PC-3 (cell line): ENCODE results near the gene KRT6C. TPM values are rescaled to one million over a fixed set of nuclear protein-coding genes. Genes with fewer than 3 reads are reported as not detected.
"Not testable (repeated sequence)": the region's sequence is repeated elsewhere in the genome, so short reads cannot be mapped to it uniquely, and the experiment has no call there.

Source experiments
- ATAC-seq: fragments of 200-7000 bp; cut with Tn5 transposase; 2 replicates; pipeline ENCODE4 v1.9.1; 2020; ENCODE audit warnings: mild to moderate bottlenecking, moderate library complexity
- BruUV-seq: library from RNA; stranded (reverse); fragments of 400-500 nt; replicated peaks from 2 replicates; lab custom pipeline; 2021; lab: Mats Ljungman, UMichigan
- CTCF ChIA-PET: fragments of 300-600 bp; sonication (Branson Sonifier 250); formaldehyde crosslinking; loops from one replicate; lab custom pipeline; 2022; ENCODE audit warnings: antibody characterized with exemption; lab: Charles Lee
- POLR2A ChIA-PET: fragments of 300-600 bp; sonication (Branson Sonifier 250); formaldehyde crosslinking; loops from one replicate; lab custom pipeline; 2022; ENCODE audit warnings: antibody characterized with exemption; ENCODE audit not compliant: unreplicated experiment; lab: Charles Lee
- DNase-seq: peaks from one replicate; pipeline ENCODE4 v3.0.0-alpha.2; 2015
- H2AFZ ChIP-seq: fragments of 300-600 bp; sonication (generic); 2 replicates; pipeline ENCODE4 v1.6.0; 2016; ENCODE audit warnings: antibody characterized with exemption, low read length
- H3F3A ChIP-seq: fragments of 300-600 bp; sonication (generic); one replicate; pipeline ENCODE4 v1.6.0; 2017; ENCODE audit warnings: antibody characterized with exemption, low read length, control low read depth, mild to moderate bottlenecking; ENCODE audit not compliant: unreplicated experiment
- H3K27ac ChIP-seq: fragments of 300-600 bp; sonication (generic); 2 replicates; pipeline ENCODE4 v1.5.1; 2016; ENCODE audit warnings: mild to moderate bottlenecking, low read length
- H3K27me3 ChIP-seq: fragments of 300-600 bp; sonication (generic); 2 replicates; pipeline ENCODE4 v1.6.1; 2016; ENCODE audit warnings: low read length, mixed read lengths
- H3K36me3 ChIP-seq: fragments of 300-600 bp; sonication (generic); 2 replicates; pipeline ENCODE4 v1.6.1; 2016; ENCODE audit warnings: low read depth, mixed run types, low read length, mixed read lengths
- H3K4me1 ChIP-seq: fragments of 300-600 bp; sonication (generic); 2 replicates; pipeline ENCODE4 v1.5.1; 2016; ENCODE audit warnings: low read length; ENCODE audit not compliant: insufficient read depth
- H3K4me2 ChIP-seq: fragments of 300-600 bp; sonication (generic); 2 replicates; pipeline ENCODE4 v1.6.0; 2016; ENCODE audit warnings: low read length
- H3K4me3 ChIP-seq: fragments of 300-600 bp; sonication (generic); 2 replicates; pipeline ENCODE4 v1.5.1; 2016; ENCODE audit warnings: mild to moderate bottlenecking, low read length, mixed read lengths
- H3K79me2 ChIP-seq: fragments of 300-600 bp; sonication (generic); 2 replicates; pipeline ENCODE4 v1.6.1; 2017; ENCODE audit warnings: low read length, mixed read lengths
- H3K9ac ChIP-seq: fragments of 300-600 bp; sonication (generic); 2 replicates; pipeline ENCODE4 v1.6.0; 2016; ENCODE audit warnings: mild to moderate bottlenecking, low read length
- H3K9me2 ChIP-seq: fragments of 300-600 bp; sonication (generic); replicated peaks from 2 replicates; pipeline ENCODE4 v1.6.1; 2016; ENCODE audit warnings: mixed run types, low read length, mixed read lengths
- H3K9me3 ChIP-seq: fragments of 300-600 bp; sonication (generic); 2 replicates; pipeline ENCODE4 v1.6.1; 2016; ENCODE audit warnings: low read length, mixed read lengths
- H4K20me1 ChIP-seq: fragments of 300-600 bp; sonication (generic); 2 replicates; pipeline ENCODE4 v1.6.1; 2016; ENCODE audit warnings: low read length, mixed read lengths
- CTCF ChIP-seq: fragments of 300-600 bp; sonication (generic); conservative IDR thresholded peaks from 2 replicates; pipeline ENCODE4 v1.5.1; 2017; ENCODE audit warnings: antibody characterized with exemption, low read depth, mild to moderate bottlenecking, low read length
- EZH2 ChIP-seq: fragments of 300-600 bp; sonication (generic); IDR thresholded peaks from one replicate; pipeline ENCODE4 v1.6.1; 2017; ENCODE audit warnings: antibody characterized with exemption, mild to moderate bottlenecking, low read length; ENCODE audit not compliant: unreplicated experiment
- EZH2phosphoT487 ChIP-seq: fragments of 300-600 bp; sonication (generic); IDR thresholded peaks from 2 replicates; pipeline ENCODE4 v1.6.1; 2018; ENCODE audit warnings: mild to moderate bottlenecking, antibody characterized with exemption, low read length, borderline replicate concordance
- intact Hi-C: fragments of 100-400 bp; cut with micrococcal nuclease; formaldehyde crosslinking; loops from 2 replicates; pipeline ENCODE4 v1.9.0; 2023
- total RNA-seq: library from RNA; depleted of rRNA; stranded (reverse); fragments of >200 nt; gene quantifications from 2 replicates; pipeline ENCODE4 v1.2.3, GENCODE V29; 2014

Gene KRT6C
- total RNA-seq, 1 experiment from 2014 or later: not detected

DNA sequence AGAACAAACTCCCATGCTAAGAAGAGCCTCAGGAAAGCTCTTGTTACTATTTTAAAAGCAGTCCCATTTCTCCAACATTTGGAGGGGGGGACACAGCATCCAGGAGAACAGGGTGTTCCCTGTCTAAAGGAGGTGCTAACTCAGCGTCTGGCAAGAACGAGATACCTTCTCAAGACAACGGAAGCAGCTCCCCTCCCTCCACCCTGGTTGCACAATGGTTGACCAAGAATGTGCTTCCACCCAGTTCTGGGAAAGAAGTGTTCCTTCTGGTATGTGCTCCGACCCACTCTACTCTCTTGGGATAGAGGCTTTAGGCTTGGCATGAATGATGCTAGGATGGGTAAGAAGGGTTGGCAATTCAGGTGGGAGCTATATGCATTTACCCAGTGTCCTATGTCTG lies 20.9 kb upstream of the KRT6C start:
- Histone ChIP-seq H3K36me3 (no peaks in the 10 kb centered on the region), H3K9me2 (no peaks in the 10 kb centered on the region), H3K4me2 (no peak overlapping the region), H2AFZ (no peak overlapping the region), H3K9me3 (no peaks in the 10 kb centered on the region), H3K4me3 (no peak overlapping the region), H3K9ac (no peak overlapping the region), H3F3A (no peaks in the 10 kb centered on the region), H3K27ac (peak overlapping the region; percentile 86; the same call in 1 of the 2 replicates), H3K4me1 (peaks cover 46% of the 10 kb centered on the region), H3K79me2 (no peaks in the 10 kb centered on the region), H3K27me3 (no peaks in the 10 kb centered on the region), H4K20me1 (no peaks in the 10 kb centered on the region)
- TF ChIP-seq EZH2: no peak
- TF ChIP-seq CTCF: no peak
- no peak for TF ChIP-seq EZH2phosphoT487
- ChIA-PET POLR2A (no interaction called here), CTCF (no interaction called here)
- ATAC-seq (no peak), DNase-seq (peak; percentile 31)
- BruUV-seq: no TSS peak
- intact Hi-C loops: no loop called here

GRCh38 chr12:52494100-52494499 lies 20.5 kb upstream of the KRT6C start:
- no peak overlapping the region for H3K4me3 ChIP-seq
- no TSS peak for BruUV-seq
- no peaks in the 10 kb centered on the region for H4K20me1 ChIP-seq
- peaks cover 46% of the 10 kb centered on the region for H3K4me1 ChIP-seq
- H3K36me3 ChIP-seq: no peaks in the 10 kb centered on the region
- no peaks in the 10 kb centered on the region for H3K9me3 ChIP-seq
- ChIA-PET POLR2A (no interaction called here), CTCF (no interaction called here)
- no peaks in the 10 kb centered on the region for H3K27me3 ChIP-seq
- intact Hi-C loops: no loop called here
- TF ChIP-seq EZH2 (no peak), CTCF (no peak)
- peak overlapping the region; percentile 87 for H3K27ac ChIP-seq
- peak overlapping the region; percentile 46; the same call in 1 of the 2 replicates for H3K9ac ChIP-seq
- H3F3A ChIP-seq: no peaks in the 10 kb centered on the region
- DNase-seq: no peak
- no peaks in the 10 kb centered on the region for H3K79me2 ChIP-seq
- H2AFZ ChIP-seq: no peak overlapping the region
- H3K9me2 ChIP-seq: no peaks in the 10 kb centered on the region
- 0 out of 2 replicates have a peak overlapping the region, but pooled peaks have one; percentile 10 for H3K4me2 ChIP-seq
- no peak for ATAC-seq

DNA sequence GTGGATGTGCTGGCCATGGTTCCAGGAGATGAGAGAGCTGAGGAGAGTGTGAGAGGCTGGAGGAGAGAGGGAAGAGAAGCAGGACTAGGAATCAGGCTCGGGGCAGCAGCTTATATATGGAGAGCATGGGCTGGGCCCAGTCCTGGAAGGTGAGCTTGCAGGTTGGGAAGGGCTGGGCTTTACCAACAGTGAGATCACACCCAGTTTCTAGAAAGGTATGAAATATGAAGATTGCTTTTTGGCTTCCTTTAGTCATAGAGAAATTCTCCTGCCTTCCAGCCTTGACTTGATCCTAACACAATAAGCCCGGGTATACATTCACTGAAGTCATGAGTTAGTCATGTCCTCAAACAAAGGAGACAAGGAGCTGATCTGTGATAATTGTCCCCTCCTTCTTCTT lies 19.6 kb upstream of the KRT6C start, which contains the start of gene KRT6A:
Gene KRT6A (minus strand): TSS at position 86 of the 400 bp plus-strand sequence. CDS start 69 bp downstream, at position 17.
- H3K4me2 ChIP-seq: 0 out of 2 replicates have a peak within 1 kb of the TSS, but pooled peaks have one; percentile 10
- intact Hi-C loops: no loop called here
- peak; percentile 85 for DNase-seq

DNA sequence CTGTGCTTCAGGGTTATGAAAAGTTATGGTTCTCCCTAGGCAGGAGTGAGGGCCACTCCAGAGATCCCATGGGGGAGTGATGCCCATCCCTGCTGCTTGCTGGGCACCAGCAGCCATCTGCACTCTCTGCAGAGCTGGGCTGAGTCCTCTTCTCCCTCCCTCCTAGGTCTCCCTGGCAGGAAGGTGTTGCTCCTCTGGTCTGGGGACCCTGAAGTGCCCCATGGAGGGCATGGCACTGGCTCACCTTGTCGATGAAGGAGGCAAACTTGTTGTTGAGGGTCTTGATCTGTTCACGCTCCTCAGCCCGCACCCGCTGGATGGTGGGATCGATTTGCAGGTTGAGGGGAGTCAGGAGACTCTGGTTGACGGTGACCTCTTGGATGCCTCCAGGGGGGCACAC lies 18.8 kb upstream of the KRT6C start:
- H3K4me1 ChIP-seq: peaks cover 46% of the 10 kb centered on the region
- H3K79me2 ChIP-seq, H3K36me3 ChIP-seq, H3K4me3 ChIP-seq, H3K9ac ChIP-seq, H3K4me2 ChIP-seq, DNase-seq, H3F3A ChIP-seq, CTCF ChIA-PET, BruUV-seq, POLR2A ChIA-PET, H3K9me2 ChIP-seq, intact Hi-C loops, H4K20me1 ChIP-seq, H3K9me3 ChIP-seq, H3K27ac ChIP-seq, H3K27me3 ChIP-seq, H2AFZ ChIP-seq, ATAC-seq: not testable (repeated sequence)

More for the DNA sequence above, 19.6 kb upstream of the KRT6C start, which contains the start of gene KRT6A:
- H3K9ac ChIP-seq: peak within 1 kb of the TSS; percentile 46; the same call in 1 of the 2 replicates
- H3K27ac ChIP-seq: peak within 1 kb of the TSS; percentile 87
- no TSS peak for BruUV-seq
- no peaks in the 10 kb centered on the region for H4K20me1 ChIP-seq
- no peaks in the 10 kb centered on the region for H3K9me2 ChIP-seq
- H3K9me3 ChIP-seq: no peaks in the 10 kb centered on the region
- H3K79me2 ChIP-seq: no peaks in the 10 kb centered on the region
- H3K4me1 ChIP-seq: peaks cover 46% of the 10 kb centered on the region
- H3K27me3 ChIP-seq: no peaks in the 10 kb centered on the region
- ATAC-seq: peak; percentile 58
- no peaks in the 10 kb centered on the region for H3F3A ChIP-seq
- no peak within 1 kb of the TSS for H2AFZ ChIP-seq
- H3K4me3 ChIP-seq: no peak within 1 kb of the TSS
- ChIA-PET POLR2A (no interaction called here), CTCF (no interaction called here)
- no peaks in the 10 kb centered on the region for H3K36me3 ChIP-seq
- TF ChIP-seq EZH2phosphoT487 (no peak), EZH2 (no peak), CTCF (no peak)
